HEK293T (cell line): ENCODE measurements around the gene TPRX1.

Experiments used
- ARNT ChIP-seq: fragments of 450-650 bp; IDR thresholded peaks from 2 replicates; pipeline ENCODE4 v1.6.1; 2017; ENCODE audit warnings: mild to moderate bottlenecking
- CTBP1 ChIP-seq: fragments of 450-650 bp; IDR thresholded peaks from 2 replicates; pipeline ENCODE4 v1.6.1; 2016; ENCODE audit warnings: borderline replicate concordance
- FOXA1 ChIP-seq: fragments of 450-650 bp; IDR thresholded peaks from 2 replicates; pipeline ENCODE4 v1.6.1; 2016; ENCODE audit warnings: mild to moderate bottlenecking
- HDGF ChIP-seq: fragments of 450-650 bp; IDR thresholded peaks from 2 replicates; pipeline ENCODE4 v1.6.1; 2017; ENCODE audit warnings: antibody characterized with exemption, borderline replicate concordance
- TARDBP ChIP-seq: fragments of 450-650 bp; IDR thresholded peaks from 2 replicates; pipeline ENCODE4 v1.6.1; 2016

DNA sequence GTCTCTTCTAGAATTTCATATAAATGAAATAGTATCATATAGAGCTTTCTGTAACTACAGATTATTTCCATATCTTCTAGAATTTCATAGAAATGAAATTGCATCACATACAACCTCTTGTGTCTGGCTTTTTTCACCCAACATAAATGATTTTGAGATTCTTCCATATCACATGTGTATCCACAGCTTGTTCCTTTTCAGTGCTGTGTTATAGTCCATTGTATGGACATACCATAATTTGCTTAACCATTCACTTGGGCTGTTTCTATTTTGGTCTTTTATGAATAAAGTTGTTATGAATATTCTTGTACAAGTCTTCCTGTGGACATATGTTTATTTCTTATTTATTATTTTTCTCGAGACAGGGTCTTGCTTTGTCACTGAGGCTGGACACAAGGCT is 11.7 kb downstream of the TPRX1 start:
- TF ChIP-seq HDGF = no peak
- no peak for TF ChIP-seq CTBP1
- no peak for TF ChIP-seq FOXA1
- no peak for TF ChIP-seq ARNT
- no peak for TF ChIP-seq TARDBP
